ENCODE measurements around the gene MAP3K14. TPM values are rescaled to one million over a fixed set of nuclear protein-coding genes. Genes with fewer than 3 reads are reported as not detected.
"Not testable (repeated sequence)": the region's sequence is repeated elsewhere in the genome, so short reads cannot be mapped to it uniquely, and the experiment has no call there.

MAP3K14 gene
- total RNA-seq, 1 experiment from 2014 or later: 16.4 TPM

DNA sequence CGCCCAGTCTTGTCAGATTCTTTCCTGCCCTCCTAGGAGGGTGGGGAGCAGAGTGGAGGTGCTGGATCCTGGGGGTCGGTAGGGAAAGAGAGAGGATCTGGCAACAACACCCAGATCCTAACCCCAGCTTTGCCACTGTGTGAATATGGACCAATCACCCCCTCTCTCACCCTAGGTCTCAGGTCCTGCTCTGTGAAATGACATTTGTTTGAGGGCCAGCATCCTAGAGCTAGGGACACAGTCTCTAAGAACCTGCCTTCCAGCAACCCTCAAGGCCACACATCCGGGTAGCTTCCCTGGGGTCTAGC is 28.4 kb upstream of the MAP3K14 start (continued):
- TF ChIP-seq JUND (IDR thresholded peaks at IDR 0.05): no peak
- no peak for TF ChIP-seq ZFX (IDR thresholded peaks at IDR 0.05)
- TF ChIP-seq ZNF274 (IDR thresholded peaks at IDR 0.05; ENCODE audit: low read depth, low read length): no peak
- TF ChIP-seq EZH2phosphoT487 (IDR thresholded peaks at IDR 0.05; ENCODE audit: borderline replicate concordance): no peak
- no peak for TF ChIP-seq YY1 (IDR thresholded peaks at IDR 0.05; ENCODE audit: extremely low read depth, insufficient replicate concordance, low read depth, low read length)
- TF ChIP-seq SRF (IDR thresholded peaks at IDR 0.05; ENCODE audit: low read depth): no peak
- no peak for TF ChIP-seq POLR2AphosphoS5 (IDR thresholded peaks at IDR 0.05; ENCODE audit: low read depth, low read length)
- no peak for TF ChIP-seq ELF1 (IDR thresholded peaks at IDR 0.05; ENCODE audit: borderline replicate concordance, low read depth)
- no peak for TF ChIP-seq ATF3 (IDR thresholded peaks at IDR 0.05)
- no peak for TF ChIP-seq FOSL1 (IDR thresholded peaks at IDR 0.05; ENCODE audit: low read depth)
- no peak for TF ChIP-seq CEBPB (IDR thresholded peaks at IDR 0.05; ENCODE audit: low read depth)

DNA sequence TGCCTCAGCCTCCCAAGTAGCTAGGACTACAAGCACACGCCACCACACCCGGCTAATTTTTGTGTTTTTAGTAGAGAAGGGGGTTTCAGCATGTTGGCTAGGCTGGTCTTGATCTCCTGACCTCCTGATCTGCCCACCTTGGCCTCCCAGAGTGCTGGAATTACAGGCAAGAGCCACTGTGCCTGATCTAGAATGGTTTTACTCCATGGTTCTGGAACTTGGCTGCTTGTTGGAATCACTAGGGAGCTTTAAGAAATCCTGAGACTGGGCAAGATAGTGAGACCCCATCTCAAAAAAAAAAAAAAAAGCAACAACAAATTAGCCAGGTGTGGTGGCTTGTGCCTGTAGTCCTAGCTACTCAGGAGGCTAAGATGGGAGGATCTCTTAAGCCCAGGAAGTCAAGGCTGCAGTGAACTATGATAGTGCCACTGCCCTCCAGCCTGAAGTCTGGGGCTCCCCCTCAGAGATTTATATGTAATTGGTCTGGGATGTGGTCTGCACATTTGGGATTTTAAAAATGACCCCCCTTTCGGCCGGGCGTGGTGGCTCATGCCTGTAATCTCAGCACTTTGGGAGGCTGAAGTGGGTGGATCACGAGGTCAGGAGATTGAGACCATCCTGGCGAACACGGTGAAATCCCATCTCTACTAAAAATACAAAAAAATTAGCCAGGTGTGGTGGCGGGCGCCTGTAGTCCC is 27.3 kb upstream of the MAP3K14 start:
- H3K36me3 ChIP-seq (ENCODE audit: control insufficient read depth in 1 of 2, insufficient read depth in 2 of 2, low read length in 2 of 2); H3K4me2 ChIP-seq (ENCODE audit: low read length); H3K9ac ChIP-seq (ENCODE audit: low read length); DNase-seq (ENCODE audit: low read depth, low spot score); H3K79me2 ChIP-seq (ENCODE audit: insufficient read depth, low read length); H3K27me3 ChIP-seq (ENCODE audit: insufficient read depth, low read length); ATAC-seq; intact Hi-C loops (cut with micrococcal nuclease); RAD21 ChIA-PET (ENCODE audit: low non-redundant PET in 1 of 2, low total read pairs in 2 of 2, uncharacterized antibody in 2 of 2, unreplicated experiment in 2 of 2); H3K9me3 ChIP-seq (ENCODE audit: control insufficient read depth in 1 of 2, insufficient read depth in 1 of 2, low read depth in 1 of 2, low read length in 2 of 2); POLR2A ChIA-PET; H4K20me1 ChIP-seq (ENCODE audit: insufficient read depth); BruUV-seq (replicated peaks); H2AFZ ChIP-seq (ENCODE audit: low read depth, low read length, poor library complexity, severe bottlenecking); H3K27ac ChIP-seq (ENCODE audit: low read depth, low read length); H3K4me3 ChIP-seq (replicated peaks in 1 of 2; ENCODE audit: low read depth in 1 of 2, low read length in 2 of 2); H3K9me2 ChIP-seq (ENCODE audit: insufficient read depth): not testable (repeated sequence)
- CTCF ChIA-PET: interaction anchor here (1.3 kb wide), 1 partner anchor 67 kb away, joined by 5 read pairs; no protein-coding TSS in a partner anchor
- H3K4me1 ChIP-seq (ENCODE audit: control insufficient read depth in 1 of 2, insufficient read depth in 2 of 2, low read length in 2 of 2): peaks cover 20 to 34% of the 10 kb centered on the region in 2 experiments

Data from HCT116 (cell line).